GM21360 (cell line): ENCODE results near the gene FAM131A.
"Not testable (repeated sequence)": the region's sequence is repeated elsewhere in the genome, so short reads cannot be mapped to it uniquely, and the experiment has no call there.

Source experiments
- ATAC-seq: cut with Tn5 transposase; IDR thresholded peaks from one replicate; pipeline ENCODE4 v1.9.1; 2021; ENCODE audit warnings: mild to moderate bottlenecking, moderate library complexity; ENCODE audit not compliant: unreplicated experiment

The FAM131A gene

DNA sequence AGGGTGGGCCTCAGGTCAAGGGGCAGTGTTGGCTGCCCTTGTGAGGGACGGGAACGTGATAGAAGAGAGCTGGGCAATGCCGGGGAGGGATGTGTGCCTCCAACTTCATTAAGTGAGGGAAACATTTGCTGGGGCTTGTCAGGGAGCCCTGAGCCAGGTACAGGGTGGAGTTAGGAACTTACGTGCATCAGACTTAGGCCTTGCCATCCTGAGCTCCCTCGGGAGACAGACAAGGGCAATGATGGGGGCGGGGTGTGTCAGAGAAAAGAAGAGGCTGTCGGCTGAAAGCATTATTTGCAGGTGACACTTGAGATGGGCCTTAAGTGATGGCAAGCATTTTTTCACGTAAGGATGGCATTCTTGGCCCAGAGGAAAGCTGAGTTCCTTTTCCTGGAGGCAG, 1.6 kb downstream of the FAM131A start:
- ATAC-seq: no peak

DNA sequence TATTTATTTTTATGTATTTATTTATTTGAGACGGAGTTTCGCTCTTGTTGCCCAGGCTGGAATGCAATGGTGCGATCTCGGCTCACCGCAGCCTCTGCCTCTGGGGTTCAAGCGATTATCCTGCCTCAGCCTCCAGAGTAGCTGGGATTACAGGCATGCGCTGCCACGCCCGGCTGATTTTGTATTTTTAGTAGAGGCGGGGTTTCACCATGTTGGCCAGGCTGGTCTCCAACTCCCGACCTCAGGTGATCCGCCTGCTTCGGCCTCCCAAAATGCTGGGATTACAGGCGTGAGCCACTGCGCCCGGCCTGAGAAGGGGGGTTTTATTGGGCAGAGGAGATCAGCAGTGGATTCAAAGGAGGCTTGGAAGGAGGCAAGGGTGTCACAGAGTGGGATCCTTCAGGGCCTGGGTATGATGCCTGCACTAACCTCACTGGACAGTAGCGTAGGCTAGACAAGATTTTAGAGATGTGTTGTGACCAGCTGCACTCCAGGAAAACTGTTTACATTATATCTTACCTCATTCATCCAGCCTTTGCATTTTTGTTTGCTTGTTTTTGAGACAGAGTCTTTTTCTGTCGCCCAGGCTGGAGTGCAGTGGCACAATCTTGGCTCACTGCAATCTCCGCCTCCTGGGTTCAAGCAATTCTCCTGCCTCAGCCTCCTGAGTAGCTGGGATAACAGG, 2.2 kb downstream of the FAM131A start:
- not testable (repeated sequence) for ATAC-seq

DNA sequence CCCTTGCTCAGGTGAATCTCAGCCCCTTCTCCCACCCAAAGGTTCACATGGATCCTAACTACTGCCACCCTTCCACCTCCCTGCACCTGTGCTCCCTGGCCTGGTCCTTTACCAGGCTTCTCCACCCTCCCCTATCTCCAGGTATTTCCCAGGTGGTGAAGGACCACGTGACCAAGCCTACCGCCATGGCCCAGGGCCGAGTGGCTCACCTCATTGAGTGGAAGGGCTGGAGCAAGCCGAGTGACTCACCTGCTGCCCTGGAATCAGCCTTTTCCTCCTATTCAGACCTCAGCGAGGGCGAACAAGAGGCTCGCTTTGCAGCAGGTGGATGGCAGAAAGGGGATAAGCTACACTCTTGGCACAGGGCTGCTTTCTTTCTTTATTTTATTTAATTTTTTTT, 4.5 kb downstream of the FAM131A start:
- no peak for ATAC-seq

DNA sequence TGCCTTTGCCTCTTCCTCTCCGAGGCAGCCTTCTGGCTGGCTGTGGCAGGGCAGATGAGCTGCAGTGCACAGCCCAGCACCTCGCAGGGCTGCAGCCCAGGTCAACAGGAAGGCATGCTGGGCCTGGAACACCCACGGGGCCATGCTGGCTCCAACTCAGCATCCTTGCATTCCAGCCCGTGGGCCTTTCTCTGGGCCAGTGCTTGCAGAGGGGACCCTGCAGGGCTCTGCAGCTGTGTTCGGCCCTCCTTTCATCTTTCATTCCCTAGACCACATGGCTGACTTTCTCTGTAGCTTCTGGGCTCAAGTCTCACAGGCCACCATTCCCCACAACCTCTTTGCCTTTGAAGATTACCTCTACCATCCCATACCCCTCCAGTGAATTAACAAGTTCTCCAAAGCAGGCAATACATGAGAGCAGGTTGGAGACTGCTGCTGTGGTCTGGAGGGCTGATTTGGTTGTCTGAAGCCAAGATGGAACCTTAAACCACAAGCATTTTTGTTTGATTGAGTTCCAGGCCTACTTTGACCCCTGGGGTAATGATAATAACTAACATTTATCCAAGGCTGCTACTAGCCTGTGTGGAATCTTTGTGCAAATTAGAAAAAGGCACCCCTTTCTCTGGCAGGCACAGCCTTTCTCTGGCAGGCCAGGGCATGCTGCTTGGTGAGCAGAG, 5.9 kb downstream of the FAM131A start:
- ATAC-seq: no peak

DNA sequence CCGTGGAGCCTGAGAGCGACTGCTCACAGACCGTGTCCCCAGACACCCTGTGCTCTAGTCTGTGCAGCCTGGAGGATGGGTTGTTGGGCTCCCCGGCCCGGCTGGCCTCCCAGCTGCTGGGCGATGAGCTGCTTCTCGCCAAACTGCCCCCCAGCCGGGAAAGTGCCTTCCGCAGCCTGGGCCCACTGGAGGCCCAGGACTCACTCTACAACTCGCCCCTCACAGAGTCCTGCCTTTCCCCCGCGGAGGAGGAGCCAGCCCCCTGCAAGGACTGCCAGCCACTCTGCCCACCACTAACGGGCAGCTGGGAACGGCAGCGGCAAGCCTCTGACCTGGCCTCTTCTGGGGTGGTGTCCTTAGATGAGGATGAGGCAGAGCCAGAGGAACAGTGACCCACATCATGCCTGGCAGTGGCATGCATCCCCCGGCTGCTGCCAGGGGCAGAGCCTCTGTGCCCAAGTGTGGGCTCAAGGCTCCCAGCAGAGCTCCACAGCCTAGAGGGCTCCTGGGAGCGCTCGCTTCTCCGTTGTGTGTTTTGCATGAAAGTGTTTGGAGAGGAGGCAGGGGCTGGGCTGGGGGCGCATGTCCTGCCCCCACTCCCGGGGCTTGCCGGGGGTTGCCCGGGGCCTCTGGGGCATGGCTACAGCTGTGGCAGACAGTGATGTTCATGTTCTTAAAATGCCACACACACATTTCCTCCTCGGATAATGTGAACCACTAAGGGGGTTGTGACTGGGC, 7.3 kb downstream of the FAM131A start:
- ATAC-seq: no peak

DNA sequence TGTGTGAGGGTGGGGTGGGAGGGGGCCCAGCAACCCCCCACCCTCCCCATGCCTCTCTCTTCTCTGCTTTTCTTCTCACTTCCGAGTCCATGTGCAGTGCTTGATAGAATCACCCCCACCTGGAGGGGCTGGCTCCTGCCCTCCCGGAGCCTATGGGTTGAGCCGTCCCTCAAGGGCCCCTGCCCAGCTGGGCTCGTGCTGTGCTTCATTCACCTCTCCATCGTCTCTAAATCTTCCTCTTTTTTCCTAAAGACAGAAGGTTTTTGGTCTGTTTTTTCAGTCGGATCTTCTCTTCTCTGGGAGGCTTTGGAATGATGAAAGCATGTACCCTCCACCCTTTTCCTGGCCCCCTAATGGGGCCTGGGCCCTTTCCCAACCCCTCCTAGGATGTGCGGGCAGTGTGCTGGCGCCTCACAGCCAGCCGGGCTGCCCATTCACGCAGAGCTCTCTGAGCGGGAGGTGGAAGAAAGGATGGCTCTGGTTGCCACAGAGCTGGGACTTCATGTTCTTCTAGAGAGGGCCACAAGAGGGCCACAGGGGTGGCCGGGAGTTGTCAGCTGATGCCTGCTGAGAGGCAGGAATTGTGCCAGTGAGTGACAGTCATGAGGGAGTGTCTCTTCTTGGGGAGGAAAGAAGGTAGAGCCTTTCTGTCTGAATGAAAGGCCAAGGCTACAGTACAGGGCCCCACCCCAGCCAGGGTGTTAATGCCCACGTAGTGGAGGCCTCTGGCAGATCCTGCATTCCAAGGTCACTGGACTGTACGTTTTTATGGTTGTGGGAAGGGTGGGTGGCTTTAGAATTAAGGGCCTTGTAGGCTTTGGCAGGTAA, 8.1 kb downstream of the FAM131A start:
- no peak for ATAC-seq

DNA sequence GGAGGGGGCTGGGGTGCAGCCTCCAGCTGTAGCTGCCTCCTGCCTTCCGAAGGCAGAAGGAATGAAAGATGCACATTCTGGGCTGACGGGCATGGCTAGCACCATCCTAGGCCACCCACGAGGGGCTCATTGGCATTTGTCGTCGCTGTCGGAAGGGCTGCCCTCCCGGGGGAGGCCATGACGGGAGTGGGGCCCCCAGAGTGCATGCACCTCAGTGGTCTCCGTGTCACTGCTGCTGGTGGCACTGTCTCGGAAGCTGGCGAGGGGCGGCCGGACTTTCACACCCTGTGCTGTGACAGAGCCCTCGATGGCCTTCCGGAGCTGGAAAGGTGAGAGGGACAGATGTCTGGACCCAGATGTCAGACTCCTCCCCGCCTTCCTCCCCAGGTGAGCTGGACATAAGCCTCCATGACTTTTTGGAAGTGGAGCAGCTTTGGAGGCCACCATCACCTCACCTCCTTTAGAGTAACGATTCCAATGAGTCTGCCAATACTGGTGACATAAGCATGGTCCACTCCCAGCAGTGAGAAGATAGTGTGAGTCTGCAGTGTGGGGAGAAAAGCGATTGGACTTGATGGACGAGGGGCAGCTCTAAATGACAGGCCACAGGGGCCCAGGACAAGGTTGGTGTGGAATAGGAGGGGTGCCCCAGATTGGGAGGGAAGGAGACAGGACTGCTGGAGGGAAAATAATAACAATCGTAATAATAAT, 9.2 kb downstream of the FAM131A start:
- no peak for ATAC-seq

DNA sequence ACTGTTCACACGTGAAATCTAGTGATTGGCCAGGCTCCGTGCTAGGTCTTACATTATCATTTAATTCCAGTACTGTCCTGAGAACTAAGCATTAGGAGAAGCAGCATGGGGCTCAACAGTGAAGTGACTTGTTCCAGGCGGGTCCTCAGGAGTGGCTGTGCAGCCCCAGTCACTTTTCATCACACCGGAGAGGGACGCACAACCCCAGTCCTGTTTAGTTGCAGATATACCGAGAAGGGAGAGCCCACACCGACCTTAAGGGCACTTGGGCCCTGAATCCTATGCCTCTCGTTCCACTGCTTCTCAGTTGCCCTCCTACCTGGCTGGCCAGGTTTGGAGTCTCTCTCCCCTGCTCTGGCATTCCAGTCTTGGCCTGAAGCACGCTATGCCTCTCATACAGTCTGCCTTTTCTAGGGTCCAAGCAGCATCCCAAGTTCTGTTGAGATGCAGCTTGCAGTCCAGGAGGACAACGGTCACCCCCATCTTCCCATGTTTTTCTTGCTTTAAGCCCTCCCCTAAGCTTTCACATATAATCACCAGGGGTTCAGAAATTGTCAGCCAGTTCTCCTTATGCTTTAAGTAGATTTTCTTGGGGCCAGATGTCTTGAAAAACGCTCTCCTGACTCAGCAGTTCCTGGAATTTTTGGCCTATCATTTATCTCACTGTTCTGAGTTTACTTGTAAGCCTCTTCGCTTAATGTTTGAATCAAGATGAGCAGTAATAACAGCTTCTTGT, 10.1 kb downstream of the FAM131A start:
- ATAC-seq: no peak

DNA sequence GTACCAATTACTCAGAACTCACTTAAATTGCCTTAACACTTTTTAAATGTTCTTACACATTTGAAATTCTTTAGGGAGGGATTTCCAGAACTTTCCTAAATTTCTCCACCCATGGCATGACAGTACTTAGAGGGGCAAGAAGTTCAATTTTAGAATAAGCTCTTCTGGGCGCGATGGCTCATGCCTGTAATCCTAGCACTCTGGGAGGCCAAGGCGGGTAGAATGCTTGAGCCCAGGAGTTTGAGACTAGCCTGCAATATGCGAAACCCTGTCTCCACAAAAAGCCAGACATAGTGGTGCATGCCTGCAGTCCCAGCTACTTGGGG, 10.6 kb downstream of the FAM131A start:
- no peak for ATAC-seq

DNA sequence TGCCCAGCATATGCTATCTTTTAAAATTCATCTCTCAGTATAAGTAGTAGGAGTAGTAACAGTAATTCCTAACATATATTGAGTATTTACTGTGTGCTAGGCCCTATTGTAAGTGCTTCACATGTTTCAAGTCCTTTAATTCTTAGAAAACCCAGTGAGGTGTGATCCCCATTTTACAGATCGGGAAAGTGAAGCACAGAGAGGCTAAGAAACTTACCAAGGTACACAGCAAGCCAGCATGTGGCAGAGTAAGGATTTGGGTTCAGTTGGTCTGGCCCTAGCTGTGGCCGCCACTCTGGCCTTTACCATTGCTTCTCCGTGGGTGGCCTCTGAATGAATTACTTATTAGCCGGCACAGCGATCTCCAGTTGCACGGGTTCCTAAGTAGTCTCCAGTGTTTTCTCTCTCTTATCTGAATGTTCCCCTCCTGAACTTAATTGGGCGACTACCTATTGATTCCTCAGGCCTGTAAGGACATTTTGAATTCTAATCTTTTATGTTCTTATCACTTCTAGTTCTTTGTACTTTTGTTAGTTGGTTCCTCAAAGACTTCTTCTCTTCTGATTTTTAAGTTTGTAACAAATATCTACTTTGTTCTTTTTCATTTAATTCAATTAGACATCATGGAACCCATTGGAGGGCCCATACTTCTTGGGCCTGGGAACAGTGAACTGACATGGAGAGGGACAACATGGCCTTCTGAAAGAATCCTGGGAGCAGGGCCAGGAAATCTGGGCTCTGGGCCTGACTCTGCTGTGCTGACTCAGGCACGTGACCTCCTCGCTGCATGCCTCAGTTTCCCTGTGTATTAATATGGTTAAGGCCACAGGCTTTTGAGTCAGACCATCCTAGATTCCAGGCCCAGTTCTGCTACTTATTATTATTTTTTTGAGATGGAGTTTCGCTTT, 12.4 kb downstream of the FAM131A start:
- no peak for ATAC-seq

DNA sequence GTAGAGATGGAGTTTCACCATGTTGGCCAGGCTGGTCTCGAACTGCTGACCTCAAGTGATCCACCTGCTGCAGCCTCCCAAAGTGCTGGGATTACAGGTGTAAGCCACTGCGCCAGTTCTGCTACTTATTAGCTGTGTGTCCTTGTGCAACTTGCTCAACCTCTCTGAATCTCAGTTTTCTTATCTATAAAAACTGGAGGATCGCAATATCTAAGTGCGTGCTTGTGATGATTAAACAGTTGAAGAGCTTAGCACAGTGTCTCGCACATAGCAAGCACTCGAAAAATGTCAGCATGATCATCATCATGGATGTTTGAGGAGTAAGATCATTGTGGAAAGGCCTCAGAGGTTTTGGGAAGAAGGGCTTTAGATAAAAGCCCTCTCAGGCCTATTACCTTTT, 13.2 kb downstream of the FAM131A start:
- ATAC-seq: no peak

DNA sequence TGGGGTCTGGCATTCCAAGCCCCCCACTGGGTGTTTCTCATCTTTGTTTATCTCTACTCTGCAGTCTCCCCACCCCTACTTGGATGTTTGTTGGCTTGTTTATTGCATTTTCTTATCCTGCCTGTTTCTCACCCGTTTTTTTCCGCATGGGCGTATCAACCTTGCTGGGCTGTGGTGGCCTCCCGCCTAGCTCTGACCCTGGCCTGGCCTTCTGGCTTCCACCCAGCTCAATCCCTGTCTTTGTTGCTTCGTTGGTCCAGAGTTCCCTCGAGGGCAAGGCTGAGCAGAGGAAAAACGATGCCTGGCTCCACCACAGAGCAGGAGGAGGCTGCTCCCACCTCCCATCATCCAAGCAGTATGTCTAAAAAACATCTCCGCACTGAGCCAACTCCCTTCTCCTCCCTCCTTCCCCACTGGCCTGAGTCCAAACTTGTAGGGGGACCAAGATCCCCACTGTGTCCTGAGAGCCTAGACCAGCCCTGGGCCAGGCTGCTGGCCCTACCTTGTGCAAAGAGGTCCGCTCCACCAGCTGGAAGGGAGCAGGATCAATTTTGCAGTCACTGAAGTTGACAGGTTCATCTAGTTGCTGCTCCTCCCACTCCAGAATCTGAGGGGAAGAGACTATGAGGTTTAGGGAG, 14.2 kb downstream of the FAM131A start:
- no peak for ATAC-seq

DNA sequence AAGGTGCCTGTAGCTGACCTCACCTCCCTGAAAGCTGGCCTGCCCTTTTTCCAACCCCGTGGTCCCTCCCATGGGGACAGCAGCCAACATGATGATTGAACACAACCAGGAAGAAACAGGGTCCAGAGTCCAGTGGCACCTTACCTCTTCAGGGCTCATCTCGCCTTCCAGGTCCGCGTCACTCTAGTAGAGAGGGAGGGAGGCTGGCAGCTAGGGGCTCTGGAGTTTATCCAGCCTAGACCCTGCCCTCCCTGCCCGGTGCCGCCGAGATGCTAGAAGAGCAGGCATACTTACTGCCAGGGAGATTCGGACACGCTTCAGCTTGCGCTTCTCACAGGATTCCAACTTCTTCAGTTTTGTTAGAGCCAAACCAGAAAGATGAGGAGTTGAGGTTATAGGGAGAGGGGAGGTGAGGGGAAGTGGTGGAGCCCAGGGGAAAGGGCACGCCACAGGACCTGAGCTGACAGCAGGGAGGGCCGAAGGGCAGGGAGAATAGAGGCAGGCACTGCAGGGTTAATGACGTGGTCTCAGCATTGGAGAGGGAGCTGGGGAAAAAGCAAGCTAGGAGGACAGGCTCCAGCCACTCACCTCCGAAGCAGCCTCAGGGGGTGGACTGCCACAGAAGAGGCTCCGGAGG, 14.9 kb downstream of the FAM131A start:
- no peak for ATAC-seq

DNA sequence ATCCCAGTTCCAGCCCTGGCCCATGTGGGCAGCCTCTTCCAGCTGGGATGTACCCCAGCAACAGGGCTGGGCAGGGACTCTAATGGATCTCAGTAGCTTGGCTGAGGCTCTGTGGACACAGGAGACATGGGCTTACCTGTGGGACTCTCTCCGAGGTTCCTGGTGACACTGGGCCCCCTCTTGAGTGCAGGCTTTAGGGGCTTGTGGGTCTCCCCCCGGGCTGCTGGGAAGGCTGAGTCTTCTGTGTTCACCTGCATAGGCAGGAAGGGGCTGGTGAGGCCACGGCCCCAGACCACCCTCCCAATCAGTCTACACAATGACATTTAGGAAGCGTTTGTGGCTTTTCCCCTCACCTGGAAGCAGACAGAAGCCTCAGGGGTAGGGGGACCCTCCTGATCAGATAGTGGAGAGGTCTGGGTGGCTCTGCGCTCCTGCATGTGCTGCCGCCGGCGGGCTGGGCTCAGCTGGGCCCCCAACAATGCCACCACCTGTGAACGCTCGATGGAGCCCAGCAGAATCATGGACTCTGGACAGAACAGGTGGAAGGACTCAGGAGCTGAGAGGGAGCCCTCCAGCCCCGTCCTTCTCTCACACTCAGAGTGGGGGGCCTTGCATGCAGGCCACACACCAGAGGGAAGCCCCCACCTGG, 15.6 kb downstream of the FAM131A start:
- no peak for ATAC-seq

DNA sequence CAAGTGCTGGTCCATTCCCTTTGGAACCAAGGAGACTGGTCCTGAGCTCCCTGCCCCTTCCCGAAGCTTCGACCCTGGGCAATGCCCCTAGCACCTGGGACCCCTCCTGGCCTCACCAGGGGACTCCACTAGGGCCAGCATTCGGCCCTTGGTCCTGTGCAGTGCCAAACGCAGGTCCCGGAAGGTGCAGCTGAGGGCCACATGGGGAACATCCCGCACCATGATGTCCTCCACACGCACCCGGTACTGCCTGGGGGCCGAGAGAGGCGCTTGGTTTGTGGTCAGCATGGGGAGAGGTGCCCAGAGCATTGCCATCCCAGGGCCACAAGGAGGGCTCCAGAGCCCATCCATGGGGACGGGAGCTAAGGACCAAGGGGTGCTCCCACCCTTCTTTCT, 16.1 kb downstream of the FAM131A start:
- no peak for ATAC-seq

DNA sequence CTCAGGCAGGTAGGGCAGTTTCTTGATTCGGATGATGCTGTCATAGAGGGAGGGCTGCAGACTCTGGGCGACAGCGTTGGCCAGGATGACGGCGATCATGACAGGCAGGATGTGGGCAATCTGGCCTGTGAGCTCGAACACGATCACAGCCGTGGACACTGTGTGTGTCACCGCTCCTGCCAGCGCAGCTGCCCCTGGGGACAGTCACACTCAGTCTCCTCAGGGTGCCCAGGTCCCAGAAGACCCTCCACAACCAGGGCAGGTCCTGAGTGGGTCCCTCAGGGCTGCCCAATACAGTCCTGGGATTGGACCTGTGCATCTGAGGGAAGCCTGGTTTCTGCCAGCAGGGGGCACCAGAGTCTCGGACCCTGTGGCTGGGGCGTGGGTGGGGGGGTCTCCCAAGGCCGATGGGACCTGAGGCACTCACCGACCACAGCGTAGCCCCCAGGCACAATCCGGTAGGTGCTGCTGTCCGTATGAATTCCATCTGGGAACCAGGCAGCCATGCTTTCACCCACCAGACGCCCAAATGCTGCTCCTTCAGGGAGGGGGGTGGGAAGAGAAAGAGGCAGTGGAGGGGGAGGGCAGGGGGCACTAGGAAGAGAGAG, 16.8 kb downstream of the FAM131A start:
- no peak for ATAC-seq

DNA sequence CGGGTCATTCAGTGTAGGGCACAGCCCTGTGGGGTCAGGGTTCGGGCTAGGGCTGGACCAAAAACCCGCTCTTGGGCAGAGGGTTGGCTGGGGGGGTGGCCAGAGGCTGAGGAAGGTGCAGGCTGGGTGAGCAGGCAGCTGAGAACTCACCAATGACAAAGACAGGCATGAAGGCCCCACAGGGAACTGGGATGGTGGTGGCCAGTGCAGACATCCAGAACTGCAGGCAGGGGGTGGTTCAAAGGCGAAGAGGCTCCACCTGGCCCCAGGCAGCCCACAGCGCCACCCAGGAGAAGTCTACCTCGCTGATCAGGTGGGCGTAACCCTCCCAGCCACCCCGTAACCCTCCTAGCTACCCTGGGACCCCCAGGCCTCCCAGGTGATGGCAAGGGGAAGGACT, 17.4 kb downstream of the FAM131A start:
- no peak for ATAC-seq
